IMR-90 (cell line): ENCODE measurements around the gene CLEC11A.
"Not testable (repeated sequence)": the region's sequence is repeated elsewhere in the genome, so short reads cannot be mapped to it uniquely, and the experiment has no call there.

Experiments
- BHLHE40 ChIP-seq: fragments of 150-350 bp; IDR thresholded peaks from 2 replicates; pipeline ENCODE4 v1.6.1; 2016; ENCODE audit warnings: mild to moderate bottlenecking, low read depth, low read length
- CTCF ChIP-seq: conservative IDR thresholded peaks from 2 replicates; pipeline ENCODE4 v1.5.1; 2012; ENCODE audit warnings: mild to moderate bottlenecking, low read depth, low read length, improper control_type of control experiment
- ELK1 ChIP-seq: fragments of 150-350 bp; IDR thresholded peaks from 2 replicates; pipeline ENCODE4 v1.6.1; 2016; ENCODE audit warnings: low read depth, mild to moderate bottlenecking, low read length, moderate library complexity, borderline replicate concordance
- FOS ChIP-seq: fragments of 150-350 bp; IDR thresholded peaks from 2 replicates; pipeline ENCODE4 v1.6.1; 2016; ENCODE audit warnings: low read depth, low read length
- MAZ ChIP-seq: IDR thresholded peaks from 2 replicates; pipeline ENCODE4 v1.6.1; 2012; ENCODE audit warnings: low read depth, mild to moderate bottlenecking, low read length, improper control_type of control experiment, moderate library complexity, borderline replicate concordance
- MXI1 ChIP-seq: IDR thresholded peaks from 2 replicates; pipeline ENCODE4 v1.6.1; 2012; ENCODE audit warnings: low read depth, mild to moderate bottlenecking, low read length, moderate library complexity, borderline replicate concordance
- POLR2A ChIP-seq: IDR thresholded peaks from 2 replicates; pipeline ENCODE4 v1.6.1; 2012; ENCODE audit warnings: mild to moderate bottlenecking, low read depth, low read length
- RCOR1 ChIP-seq: IDR thresholded peaks from 2 replicates; pipeline ENCODE4 v1.6.1; 2012; ENCODE audit warnings: mild to moderate bottlenecking, low read length, improper control_type of control experiment; ENCODE audit not compliant: insufficient replicate concordance

DNA sequence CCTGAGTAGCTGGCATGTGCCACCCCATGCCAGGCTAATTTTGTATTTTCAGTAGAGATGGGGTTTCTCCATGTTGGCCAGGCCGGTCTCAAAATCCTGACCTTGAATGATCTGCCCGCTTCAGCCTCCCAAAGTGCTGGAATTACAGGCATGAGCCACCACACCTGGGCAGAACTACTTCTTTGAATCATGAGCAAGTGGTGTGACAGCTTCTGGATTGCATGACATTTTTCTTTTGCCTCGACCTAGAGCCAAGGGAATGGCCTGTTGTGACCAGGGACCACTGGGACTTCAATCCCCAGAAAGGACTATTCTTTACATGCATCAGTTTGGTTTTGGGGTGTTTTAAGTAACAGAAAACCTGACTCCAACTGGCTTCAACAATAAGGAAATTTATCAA, 49.7 kb downstream of the CLEC11A start:
- not testable (repeated sequence) for TF ChIP-seq BHLHE40, POLR2A, CTCF, ELK1, MXI1, RCOR1, FOS, MAZ
